Measurements from ENCODE around the gene ITGB2.
"Not testable (repeated sequence)": the region's sequence is repeated elsewhere in the genome, so short reads cannot be mapped to it uniquely, and the experiment has no call there.

Gene ITGB2

GRCh38 chr21:44940116-44940631, 19.5 kb upstream of the ITGB2 start:
- no peak for DNase-seq

- peak; percentile 86 for DNase-seq
Observed at GRCh38 chr21:44939532-44940115, 18.9 kb upstream of the ITGB2 start, which contains the start of gene SLX9. SLX9 (plus strand) TSS chr21:44940029; CDS start chr21:44940058, 29 bp downstream.

- DNase-seq: no peak
Observed at GRCh38 chr21:44938772-44939531, 18.3 kb upstream of the ITGB2 start.

GRCh38 chr21:44935533-44935927, 14.8 kb upstream of the ITGB2 start:
- no peak for DNase-seq

GRCh38 chr21:44934797-44935532, 14.3 kb upstream of the ITGB2 start:
- DNase-seq: no peak

GRCh38 chr21:44934276-44934675, 13.6 kb upstream of the ITGB2 start:
- no peak for DNase-seq

- DNase-seq: no peak
Observed at GRCh38 chr21:44933918-44934260, 13.2 kb upstream of the ITGB2 start.

- no peak for DNase-seq
Observed at GRCh38 chr21:44933199-44933917, 12.7 kb upstream of the ITGB2 start.

- DNase-seq: peak; percentile 82
Observed at GRCh38 chr21:44932408-44933181, 11.9 kb upstream of the ITGB2 start.

- peak; percentile 40 for DNase-seq
Observed at GRCh38 chr21:44931501-44932407, 11.1 kb upstream of the ITGB2 start.

GRCh38 chr21:44931137-44931500, 10.4 kb upstream of the ITGB2 start:
- peak; percentile 36 for DNase-seq

GRCh38 chr21:44930543-44930981, 9.9 kb upstream of the ITGB2 start:
- peak; percentile 69 for DNase-seq

- no peak for DNase-seq
Observed at GRCh38 chr21:44929799-44930542, 9.3 kb upstream of the ITGB2 start.

GRCh38 chr21:44929242-44929798, 8.6 kb upstream of the ITGB2 start:
- no peak for DNase-seq

- not testable (repeated sequence) for DNase-seq
Observed at GRCh38 chr21:44928500-44929241, 8.0 kb upstream of the ITGB2 start.

GRCh38 chr21:44927587-44928461, 7.1 kb upstream of the ITGB2 start:
- peak; percentile 84 for DNase-seq

GRCh38 chr21:44927259-44927586, 6.5 kb upstream of the ITGB2 start:
- DNase-seq: no peak

Data from activated T-cell treated with anti-CD3 and anti-CD28 coated beads, Interleukin-2, amount 50 U/mL, for 1 hour (primary cell).